Activated naive CD8-positive, alpha-beta T cell treated with anti-CD3 and anti-CD28 coated beads, Interleukin-2, amount 50 U/mL, for 16 hours (primary cell): ENCODE measurements around the gene STOM.

Experiments
- DNase-seq: peaks from one replicate; pipeline ENCODE4 v3.0.0-alpha.2; 2020; ENCODE audit warnings: low read depth, low spot score

STOM gene

GRCh38 chr9:121322037-121322736, 47.9 kb downstream of the STOM start:
- DNase-seq, result no peak

GRCh38 chr9:121321016-121321503, 49.0 kb downstream of the STOM start:
- DNase-seq, result no peak

GRCh38 chr9:121319383-121319780, 50.7 kb downstream of the STOM start:
- DNase-seq, result no peak

- no peak for DNase-seq
Measured at GRCh38 chr9:121318631-121319382, 51.2 kb downstream of the STOM start.

GRCh38 chr9:121317737-121318630, 52.1 kb downstream of the STOM start:
- DNase-seq, result no peak

- no peak for DNase-seq
Measured at GRCh38 chr9:121316852-121317373, 53.1 kb downstream of the STOM start.

GRCh38 chr9:121316378-121316777, 53.7 kb downstream of the STOM start:
- no peak for DNase-seq

GRCh38 chr9:121313458-121314152, 56.4 kb downstream of the STOM start:
- no peak for DNase-seq

GRCh38 chr9:121312169-121312568, 57.9 kb downstream of the STOM start:
- no peak for DNase-seq

- no peak for DNase-seq
Measured at GRCh38 chr9:121310571-121310970, 59.5 kb downstream of the STOM start.

- DNase-seq, result no peak
Measured at GRCh38 chr9:121309833-121310425, 60.1 kb downstream of the STOM start.

GRCh38 chr9:121309171-121309570, 60.9 kb downstream of the STOM start:
- no peak for DNase-seq

- DNase-seq, result no peak
Measured at GRCh38 chr9:121308765-121309164, 61.3 kb downstream of the STOM start.

GRCh38 chr9:121307976-121308375, 62.1 kb downstream of the STOM start:
- DNase-seq, result no peak

GRCh38 chr9:121305269-121305994, 64.6 kb downstream of the STOM start:
- DNase-seq, result no peak

GRCh38 chr9:121304707-121305106, 65.3 kb downstream of the STOM start:
- no peak for DNase-seq

- no peak for DNase-seq
Measured at GRCh38 chr9:121303456-121304451, 66.3 kb downstream of the STOM start.

- DNase-seq, result no peak
Measured at GRCh38 chr9:121302786-121303185, 67.3 kb downstream of the STOM start.

GRCh38 chr9:121302341-121302740, 67.7 kb downstream of the STOM start:
- no peak for DNase-seq
